HUES48 (cell line): ENCODE results near the gene MCRS1.
"Not testable (repeated sequence)": the region's sequence is repeated elsewhere in the genome, so short reads cannot be mapped to it uniquely, and the experiment has no call there.

ENCODE experiments used
- H3K27ac ChIP-seq: one replicate; pipeline ENCODE4 v1.7.0; 2013; ENCODE audit warnings: low read depth, low read length, inconsistent platforms
- H3K27me3 ChIP-seq: 2 replicates; pipeline ENCODE4 v1.6.1; 2013; ENCODE audit warnings: mild to moderate bottlenecking, low read length; ENCODE audit not compliant: control insufficient read depth, insufficient read depth
- H3K36me3 ChIP-seq: 2 replicates; pipeline ENCODE4 v1.6.1; 2013; ENCODE audit warnings: low read length; ENCODE audit not compliant: control insufficient read depth, insufficient read depth
- H3K4me1 ChIP-seq: 2 replicates; pipeline ENCODE4 v1.6.1; 2013; ENCODE audit warnings: mild to moderate bottlenecking, low read length; ENCODE audit not compliant: control insufficient read depth, insufficient read depth
- H3K4me3 ChIP-seq: 2 replicates; pipeline ENCODE4 v1.5.1; 2013; ENCODE audit warnings: mild to moderate bottlenecking, low read depth, low read length
- H3K9ac ChIP-seq: 2 replicates; pipeline ENCODE4 v1.6.1; 2013; ENCODE audit warnings: mild to moderate bottlenecking, low read depth, low read length, moderate library complexity
- H3K9me3 ChIP-seq: 2 replicates; pipeline ENCODE4 v1.6.1; 2013; ENCODE audit warnings: low read length; ENCODE audit not compliant: control insufficient read depth, insufficient read depth

MCRS1 gene, protein sequence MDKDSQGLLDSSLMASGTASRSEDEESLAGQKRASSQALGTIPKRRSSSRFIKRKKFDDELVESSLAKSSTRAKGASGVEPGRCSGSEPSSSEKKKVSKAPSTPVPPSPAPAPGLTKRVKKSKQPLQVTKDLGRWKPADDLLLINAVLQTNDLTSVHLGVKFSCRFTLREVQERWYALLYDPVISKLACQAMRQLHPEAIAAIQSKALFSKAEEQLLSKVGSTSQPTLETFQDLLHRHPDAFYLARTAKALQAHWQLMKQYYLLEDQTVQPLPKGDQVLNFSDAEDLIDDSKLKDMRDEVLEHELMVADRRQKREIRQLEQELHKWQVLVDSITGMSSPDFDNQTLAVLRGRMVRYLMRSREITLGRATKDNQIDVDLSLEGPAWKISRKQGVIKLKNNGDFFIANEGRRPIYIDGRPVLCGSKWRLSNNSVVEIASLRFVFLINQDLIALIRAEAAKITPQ

DNA sequence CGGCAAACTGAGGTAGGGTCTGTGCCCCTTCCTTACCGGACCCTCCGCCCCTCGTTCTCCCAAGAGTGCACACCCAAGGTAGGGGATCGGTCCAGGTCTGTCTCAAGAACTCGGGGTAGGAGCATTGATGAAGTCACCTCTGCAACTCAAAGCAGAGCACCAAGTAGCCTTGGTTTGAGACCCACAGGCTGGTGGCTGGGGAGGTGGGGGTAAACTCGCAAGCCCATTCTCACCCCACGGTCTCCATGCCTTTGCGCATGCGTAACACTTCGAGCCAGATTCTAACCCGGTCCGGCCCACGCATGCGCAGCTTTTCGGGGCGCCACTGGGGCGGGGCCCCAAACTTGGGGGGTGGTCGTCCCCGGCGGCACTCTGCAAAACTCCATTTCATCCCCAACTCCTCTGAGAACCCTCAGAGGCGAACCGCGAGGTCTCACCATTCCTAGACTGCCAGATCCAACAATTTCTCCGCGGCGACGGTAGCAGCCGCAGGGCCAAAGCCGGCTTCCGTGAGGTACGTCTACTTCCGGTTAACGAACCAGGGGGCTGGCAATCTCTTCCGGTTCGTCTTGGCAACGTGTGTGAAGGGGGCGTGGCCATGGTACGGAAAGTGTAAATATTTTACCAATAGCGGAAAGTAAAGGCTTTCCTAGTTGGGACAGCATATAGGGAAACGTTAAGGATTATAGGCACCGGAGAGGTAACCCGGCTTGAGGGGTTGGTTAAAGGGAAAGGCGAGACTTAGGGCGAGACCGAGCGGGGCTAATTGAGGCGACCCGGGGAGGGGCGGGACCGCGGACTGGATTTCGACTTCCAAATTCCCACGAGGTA lies at the start of gene MCRS1:
Gene MCRS1 (minus strand): TSS at position 532 of the 831 bp plus-strand sequence. CDS start 1,411 bp downstream, outside the sequence.
- H3K27ac ChIP-seq, result peak within 1 kb of the TSS; percentile 86
- H3K27me3 ChIP-seq, result no peaks in the 10 kb centered on the region
- H3K36me3 ChIP-seq, result peaks cover 31% of the 10 kb centered on the region
- H3K9ac ChIP-seq, result peak within 1 kb of the TSS; percentile 84
- no peaks in the 10 kb centered on the region; the same call in 1 of the 2 replicates for H3K4me1 ChIP-seq
- H3K4me3 ChIP-seq, result peak within 1 kb of the TSS; percentile 95
- no peaks in the 10 kb centered on the region for H3K9me3 ChIP-seq

DNA sequence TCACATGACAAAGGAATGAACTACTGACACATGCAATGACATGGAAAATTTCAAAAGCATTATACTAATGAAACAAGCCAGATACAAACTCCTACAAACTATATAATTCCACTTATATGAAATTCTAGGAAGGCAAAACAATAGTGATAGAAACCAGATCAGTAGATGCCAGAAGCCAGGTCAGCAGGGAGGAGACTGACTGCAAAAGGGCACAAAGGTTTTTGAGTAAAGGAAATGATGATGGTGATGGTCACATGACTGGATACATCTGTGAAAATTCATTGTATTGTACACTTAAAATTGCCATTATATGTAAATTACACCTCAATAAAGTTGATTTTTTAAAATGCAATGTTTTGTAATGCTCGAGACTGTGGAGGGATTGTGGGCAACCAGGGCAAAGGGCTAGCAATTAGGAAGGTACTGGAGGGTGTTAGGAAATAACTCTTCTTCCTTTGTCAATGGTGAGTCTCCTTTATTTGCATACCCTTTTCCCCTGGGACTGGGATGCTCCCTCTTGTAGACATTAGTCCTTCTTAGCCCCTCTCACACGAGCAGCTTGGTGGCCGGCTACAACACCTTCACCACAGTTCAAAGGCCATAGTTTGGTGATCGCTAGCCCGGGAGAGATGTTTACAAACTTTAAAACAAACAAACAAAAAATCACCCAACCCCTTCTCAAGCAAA lies 48.7 kb upstream of the MCRS1 start:
- Histone ChIP-seq H3K4me3 (no peak overlapping the region), H3K9ac (no peak overlapping the region), H3K27ac (no peak overlapping the region), H3K4me1 (peaks cover 10% of the 10 kb centered on the region; the same call in 1 of the 2 replicates), H3K36me3 (no peaks in the 10 kb centered on the region), H3K27me3 (no peaks in the 10 kb centered on the region), H3K9me3 (no peaks in the 10 kb centered on the region)

DNA sequence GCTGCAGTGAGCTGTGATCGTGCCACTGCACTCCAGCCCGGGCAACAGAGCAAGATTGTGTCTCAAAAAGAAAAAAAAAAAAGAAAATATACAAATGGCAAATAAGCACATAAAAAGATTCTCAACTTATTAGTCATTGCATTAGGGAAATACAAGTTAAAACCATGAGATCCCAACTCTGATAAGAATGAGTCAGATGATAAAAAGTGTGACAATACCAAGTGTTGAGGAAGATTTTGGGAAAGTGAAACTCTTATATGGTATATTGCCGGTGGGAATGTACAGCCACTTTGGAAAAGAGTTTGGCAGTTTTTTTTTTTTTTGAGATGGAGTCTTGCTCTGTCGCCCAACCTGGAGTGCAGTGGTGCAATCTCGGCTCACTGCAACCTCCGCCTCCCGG lies 47.8 kb upstream of the MCRS1 start:
- Histone ChIP-seq H3K4me1 (peaks cover 7% of the 10 kb centered on the region; the same call in 1 of the 2 replicates), H3K4me3 (no peak overlapping the region), H3K36me3 (no peaks in the 10 kb centered on the region), H3K9ac (no peak overlapping the region), H3K27ac (no peak overlapping the region), H3K9me3 (no peaks in the 10 kb centered on the region), H3K27me3 (no peaks in the 10 kb centered on the region)

DNA sequence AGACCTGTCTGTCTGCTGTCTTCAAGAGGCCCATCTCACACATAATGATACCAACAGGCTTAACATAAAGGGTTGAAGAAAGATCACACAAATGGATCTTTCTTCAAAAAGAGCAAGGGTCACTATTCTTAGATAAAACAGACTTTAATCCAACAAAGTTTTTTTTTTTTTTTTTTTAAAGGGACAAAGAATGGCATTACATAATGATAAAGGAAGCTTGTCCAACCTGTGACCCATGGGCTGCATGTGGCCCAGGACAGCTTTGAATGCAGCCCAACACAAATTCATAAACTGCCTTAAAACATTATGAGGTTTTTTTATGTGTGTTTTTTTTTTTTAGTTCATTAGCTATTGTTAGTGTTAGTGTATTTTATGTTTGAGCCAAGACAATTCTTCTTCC lies 44.3 kb upstream of the MCRS1 start:
- Histone ChIP-seq H3K27me3 (no peaks in the 10 kb centered on the region), H3K4me1 (no peaks in the 10 kb centered on the region), H3K36me3 (no peaks in the 10 kb centered on the region), H3K4me3 (no peak overlapping the region), H3K9me3 (no peaks in the 10 kb centered on the region), H3K27ac (no peak overlapping the region), H3K9ac (no peak overlapping the region)

DNA sequence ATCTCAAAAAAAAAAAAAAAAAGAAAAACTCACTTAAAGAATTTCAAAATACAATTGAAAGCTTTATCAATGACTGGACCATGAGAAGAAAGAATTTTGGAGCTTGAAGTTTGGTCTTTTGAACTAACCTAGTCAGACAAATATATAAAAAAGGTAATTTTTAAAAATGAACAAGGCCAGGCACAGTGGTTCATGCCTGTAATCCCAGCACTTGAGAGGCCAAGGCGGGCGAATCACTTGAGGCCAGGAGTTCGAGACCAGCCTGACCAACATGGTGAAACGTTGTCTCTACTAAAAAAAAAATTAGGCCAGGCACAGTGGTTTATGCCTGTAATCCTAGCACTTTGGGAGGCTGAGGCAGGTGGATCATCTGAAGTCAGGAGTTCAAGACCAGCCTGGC lies 42.8 kb upstream of the MCRS1 start:
- H3K9ac ChIP-seq, H3K4me1 ChIP-seq, H3K27me3 ChIP-seq, H3K36me3 ChIP-seq, H3K4me3 ChIP-seq, H3K27ac ChIP-seq, H3K9me3 ChIP-seq: not testable (repeated sequence)

DNA sequence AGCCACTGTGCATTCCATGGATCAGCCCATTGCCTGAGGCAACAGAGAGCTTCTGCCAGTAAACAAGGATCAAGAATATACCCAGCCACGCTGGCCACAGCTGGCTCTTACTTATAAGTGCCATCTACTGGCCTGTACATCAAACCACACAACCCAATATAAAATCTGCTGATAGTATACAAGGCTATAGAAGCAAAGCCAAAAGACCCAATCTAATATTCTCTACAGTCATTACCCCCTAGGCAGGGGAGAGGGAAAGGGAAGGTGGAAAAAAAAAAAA lies 41.9 kb upstream of the MCRS1 start:
- H3K27ac ChIP-seq, result no peak overlapping the region
- no peaks in the 10 kb centered on the region for H3K27me3 ChIP-seq
- no peaks in the 10 kb centered on the region for H3K9me3 ChIP-seq
- H3K4me1 ChIP-seq, result no peaks in the 10 kb centered on the region
- H3K36me3 ChIP-seq, result no peaks in the 10 kb centered on the region
- H3K9ac ChIP-seq, result no peak overlapping the region
- H3K4me3 ChIP-seq, result no peak overlapping the region

DNA sequence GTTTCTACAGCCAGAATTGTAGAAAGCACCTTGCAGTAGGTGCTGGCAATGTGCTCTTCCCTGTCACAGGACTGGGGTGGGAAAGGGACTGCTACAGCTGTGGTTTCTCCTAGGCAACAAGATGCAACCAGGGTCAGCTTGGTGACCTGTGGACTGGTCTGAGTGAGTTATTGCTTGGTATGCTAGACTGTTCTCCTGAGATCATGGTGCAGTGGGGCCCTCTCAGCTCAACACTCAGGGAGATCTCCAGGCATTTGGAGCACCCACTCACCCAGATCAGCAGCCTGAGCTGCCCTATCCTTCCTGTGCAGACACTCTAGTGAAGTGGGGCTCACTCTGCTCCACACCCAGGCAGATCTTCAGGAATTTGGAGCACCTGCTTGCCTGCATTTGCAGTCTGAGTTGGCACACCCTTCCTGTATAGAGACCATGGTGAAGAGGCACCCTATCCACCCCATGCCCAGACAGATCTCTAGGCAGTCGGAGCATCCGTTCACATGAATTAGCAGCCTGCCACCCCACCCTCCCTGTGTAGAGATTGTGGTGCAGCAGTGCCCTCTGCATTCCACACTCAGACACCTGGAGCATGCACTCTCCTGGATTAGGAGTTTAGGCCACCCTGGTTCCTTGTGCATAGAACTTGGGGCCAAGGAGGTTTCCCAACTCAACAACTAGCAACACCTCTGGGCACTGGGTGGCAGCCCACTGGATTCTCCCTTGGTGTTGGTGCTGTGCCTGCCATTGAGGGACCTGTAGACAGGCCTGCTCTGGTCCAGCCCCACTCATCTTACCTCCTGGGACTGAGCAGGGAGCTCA lies 41.3 kb upstream of the MCRS1 start:
- H3K9ac ChIP-seq, result no peak overlapping the region
- H3K4me3 ChIP-seq, result no peak overlapping the region
- no peaks in the 10 kb centered on the region for H3K36me3 ChIP-seq
- H3K27ac ChIP-seq, result no peak overlapping the region
- no peaks in the 10 kb centered on the region; the same call in 1 of the 2 replicates for H3K27me3 ChIP-seq
- H3K4me1 ChIP-seq, result no peaks in the 10 kb centered on the region
- no peaks in the 10 kb centered on the region for H3K9me3 ChIP-seq

DNA sequence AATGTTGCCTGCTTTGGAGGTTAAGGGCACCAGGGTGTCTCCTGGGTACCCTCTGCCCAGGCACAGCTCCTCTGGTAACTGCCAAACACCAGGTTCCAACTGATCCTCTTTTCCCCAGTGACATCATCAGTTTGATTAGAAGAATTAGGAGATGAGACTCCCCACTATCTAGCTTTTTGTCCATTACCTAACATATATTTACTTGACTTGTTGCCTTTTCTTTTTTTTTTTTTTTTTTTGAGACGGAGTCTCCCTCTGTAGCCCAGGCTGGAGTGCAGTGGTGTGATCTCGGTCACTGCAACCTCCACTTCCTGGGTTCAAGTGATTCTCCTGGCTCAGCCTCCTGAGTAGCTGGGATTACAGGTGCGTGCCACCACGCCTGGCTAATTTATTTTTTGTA lies 37.6 kb upstream of the MCRS1 start, which contains the start of gene FAM186B:
Gene FAM186B (minus strand): TSS at position 101 of the 400 bp plus-strand sequence. CDS start 162 bp downstream, outside the sequence.
- not testable (repeated sequence) for H3K4me1 ChIP-seq, H3K27ac ChIP-seq, H3K27me3 ChIP-seq, H3K36me3 ChIP-seq, H3K9ac ChIP-seq, H3K9me3 ChIP-seq, H3K4me3 ChIP-seq

DNA sequence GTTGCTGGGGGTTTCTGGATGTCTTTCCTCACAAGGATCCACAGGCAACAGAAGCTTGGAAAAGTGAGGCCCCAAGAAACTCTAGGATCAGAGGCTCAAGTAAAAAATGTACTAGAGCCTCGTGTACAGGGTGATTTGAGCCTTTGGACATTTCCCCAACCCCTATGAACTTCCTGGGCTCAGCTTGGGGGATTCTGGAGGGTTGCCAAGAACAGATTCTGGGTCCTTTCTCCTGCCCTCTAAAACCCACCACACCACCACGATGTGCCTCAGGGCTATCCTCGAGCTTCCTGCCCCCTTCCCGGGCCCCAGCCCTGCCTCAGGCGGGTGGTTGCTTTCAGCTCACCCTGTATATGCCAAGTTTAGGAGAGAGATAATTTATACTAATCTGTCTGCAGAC lies 36.9 kb upstream of the MCRS1 start:
- H3K27me3 ChIP-seq, result no peaks in the 10 kb centered on the region; the same call in 1 of the 2 replicates
- H3K4me1 ChIP-seq, result no peaks in the 10 kb centered on the region
- H3K9me3 ChIP-seq, result no peaks in the 10 kb centered on the region
- H3K36me3 ChIP-seq, result no peaks in the 10 kb centered on the region
- no peak overlapping the region for H3K9ac ChIP-seq
- H3K4me3 ChIP-seq, result no peak overlapping the region
- H3K27ac ChIP-seq, result no peak overlapping the region

DNA sequence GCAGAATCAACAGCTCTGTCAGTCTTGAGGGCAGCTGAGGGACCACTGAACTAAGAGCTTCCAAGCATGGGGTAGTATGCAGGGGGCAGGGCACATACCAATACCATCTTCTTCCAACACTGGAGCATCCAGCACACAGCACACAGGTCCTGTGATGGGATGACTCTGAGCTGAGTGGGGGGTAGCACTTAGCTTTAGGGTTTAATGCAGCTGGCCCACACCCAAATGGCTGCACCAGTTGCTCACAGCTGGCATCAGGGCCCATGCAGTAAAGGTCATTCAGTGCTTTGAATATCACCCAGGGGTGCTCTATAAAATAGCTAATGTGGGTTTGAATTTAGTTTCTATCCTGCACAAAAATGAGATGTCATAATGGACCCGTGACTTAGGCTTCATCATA lies 35.8 kb upstream of the MCRS1 start:
- Histone ChIP-seq H3K36me3 (no peaks in the 10 kb centered on the region), H3K4me1 (no peaks in the 10 kb centered on the region), H3K27me3 (no peaks in the 10 kb centered on the region; the same call in 1 of the 2 replicates), H3K27ac (no peak overlapping the region), H3K4me3 (no peak overlapping the region), H3K9me3 (no peaks in the 10 kb centered on the region), H3K9ac (no peak overlapping the region)
